CD4-positive, alpha-beta T cell (primary cell): ENCODE results near the gene SHKBP1. TPM values are rescaled to one million over a fixed set of nuclear protein-coding genes. Genes with fewer than 3 reads are reported as not detected.

Experiments used
- ATAC-seq: fragments of 200-7000 bp; cut with Tn5 transposase; one replicate; pipeline ENCODE4 v1.10.0; 2022; ENCODE audit warnings: mild to moderate bottlenecking; ENCODE audit not compliant: poor library complexity
- CTCF ChIA-PET: fragments of 350-600 bp; sonication (Branson Sonifier 250); formaldehyde crosslinking; loops from one replicate; lab custom pipeline; 2021; ENCODE audit warnings: antibody characterized with exemption, inconsistent platforms; lab: Charles Lee
- POLR2A ChIA-PET: fragments of 350-600 bp; sonication (Branson Sonifier 250); formaldehyde crosslinking; loops from one replicate; lab custom pipeline; 2021; ENCODE audit warnings: antibody characterized with exemption, inconsistent platforms; lab: Charles Lee
- DNase-seq, 14 experiments: peaks; one replicate each; pipeline ENCODE4 v3.0.0-alpha.2; 2013 to 2020; ENCODE audit warnings: mixed read lengths in 2 of 14
- H3K27ac ChIP-seq, 2 donors: one replicate each; pipeline versions ENCODE4 v1.5.1 to v1.7.0; 2013; ENCODE audit warnings: low read length in 2 of 2, low read depth in 1 of 2, mild to moderate bottlenecking in 1 of 2
- H3K27me3 ChIP-seq, 2 experiments: 1 replicate in 1 of 2; 2 replicates in 1 of 2; pipeline versions ENCODE4 v1.6.1 to v1.7.0; 2013; ENCODE audit warnings: low read length in 2 of 2, control low read depth in 1 of 2, mild to moderate bottlenecking in 1 of 2, moderate library complexity in 1 of 2; ENCODE audit not compliant: insufficient read depth in 2 of 2, control insufficient read depth in 1 of 2
- H3K36me3 ChIP-seq: one replicate; pipeline ENCODE4 v1.6.1; 2013; ENCODE audit warnings: low read length, control low read depth; ENCODE audit not compliant: insufficient read depth
- H3K4me1 ChIP-seq: one replicate; pipeline ENCODE4 v1.6.1; 2013; ENCODE audit warnings: low read length, control low read depth; ENCODE audit not compliant: insufficient read depth
- H3K4me3 ChIP-seq: one replicate; pipeline ENCODE4 v1.5.1; 2013; ENCODE audit warnings: mild to moderate bottlenecking, low read length, moderate library complexity
- H3K9me3 ChIP-seq, 2 experiments: 1 replicate in 1 of 2; 2 replicates in 1 of 2; pipeline versions ENCODE4 v1.6.1 to v1.7.0; 2013; ENCODE audit warnings: low read length in 2 of 2, mild to moderate bottlenecking in 2 of 2, control low read depth in 1 of 2, moderate library complexity in 1 of 2; ENCODE audit not compliant: control insufficient read depth in 1 of 2, insufficient read depth in 1 of 2
- H3K27ac Mint-ChIP-seq: one replicate; pipeline ENCODE4 v1.8.0; 2020; ENCODE audit warnings: mixed read lengths
- H3K27me3 Mint-ChIP-seq: one replicate; pipeline ENCODE4 v1.8.0; 2021; ENCODE audit warnings: mixed read lengths
- H3K36me3 Mint-ChIP-seq: one replicate; pipeline ENCODE4 v1.8.0; 2021; ENCODE audit warnings: low read depth, mixed read lengths
- H3K4me1 Mint-ChIP-seq: one replicate; pipeline ENCODE4 v1.8.0; 2021; ENCODE audit warnings: low read depth, mixed read lengths
- H3K4me3 Mint-ChIP-seq: one replicate; pipeline ENCODE4 v1.8.0; 2020; ENCODE audit warnings: mild to moderate bottlenecking, mixed read lengths
- H3K9me3 Mint-ChIP-seq: one replicate; pipeline ENCODE4 v1.8.0; 2020; ENCODE audit warnings: mixed read lengths
- CTCF ChIP-seq: fragments of 200-600 bp; IDR thresholded peaks from one replicate; pipeline ENCODE4 v1.8.0; 2022; ENCODE audit warnings: antibody characterized with exemption, mild to moderate bottlenecking
- intact Hi-C, 2 experiments: fragments of 100-400 bp; cut with DNase I in 1 of 2; cut with micrococcal nuclease in 1 of 2; formaldehyde crosslinking; loops; one replicate each; pipeline versions ENCODE4 v1.15.1 to v1.9.0; 2023 to 2025; cut with DNase I, micrococcal nuclease
- total RNA-seq, 174 experiments: library from RNA in 2 of 174; stranded (reverse) in 2 of 174; gene quantifications; one replicate each; pipeline ENCODE4 v1.2.3 and lab custom pipeline; 2021 to 2026

The SHKBP1 gene
- total RNA-seq, 2 experiments from 2014 or later: 82.5 to 92.9 TPM

GRCh38 chr19:40620161-40620485, 43.5 kb downstream of the SHKBP1 start:
- Mint-ChIP-seq H3K9me3 (no peaks in the 10 kb centered on the region), H3K36me3 (peaks cover 66% of the 10 kb centered on the region), H3K4me1 (peaks cover 9% of the 10 kb centered on the region), H3K27ac (no peak overlapping the region), H3K4me3 (no peak overlapping the region), H3K27me3 (no peaks in the 10 kb centered on the region)
- Histone ChIP-seq H3K27me3 (no peaks in the 10 kb centered on the region), H3K27ac (no peak overlapping the region), H3K4me3 (no peak overlapping the region), H3K36me3 (peaks cover 40% of the 10 kb centered on the region), H3K9me3 (no peaks in the 10 kb centered on the region), H3K4me1 (peaks cover 10% of the 10 kb centered on the region)
- CTCF ChIA-PET: interaction anchor here (1.9 to 2.1 kb wide), 2 partner anchors 14 to 15 kb away, joined by 8 to 9 read pairs; no protein-coding TSS in a partner anchor
- POLR2A ChIA-PET: interaction anchor here (2.0 kb wide), 1 partner anchor 10 kb away, joined by 6 read pairs; no protein-coding TSS in a partner anchor
- intact Hi-C loops: no loop called here
- no peak for ATAC-seq
- no peak for DNase-seq
- no peak for TF ChIP-seq CTCF

GRCh38 chr19:40621283-40621682, 44.6 kb downstream of the SHKBP1 start:
- Mint-ChIP-seq H3K36me3 (peaks cover 68% of the 10 kb centered on the region), H3K9me3 (no peaks in the 10 kb centered on the region), H3K4me1 (no peaks in the 10 kb centered on the region), H3K27me3 (no peaks in the 10 kb centered on the region), H3K4me3 (no peak overlapping the region), H3K27ac (no peak overlapping the region)
- Histone ChIP-seq H3K27me3 (no peaks in the 10 kb centered on the region), H3K36me3 (peaks cover 50% of the 10 kb centered on the region), H3K9me3 (no peaks in the 10 kb centered on the region), H3K27ac (no peak overlapping the region), H3K4me3 (no peak overlapping the region), H3K4me1 (no peaks in the 10 kb centered on the region)
- intact Hi-C loops: no loop called here
- TF ChIP-seq CTCF: no peak
- no peak for DNase-seq
- no peak for ATAC-seq
- CTCF ChIA-PET: interaction anchor here (1.0 to 1.9 kb wide), 2 partner anchors 13 to 18 kb away, joined by 3 to 8 read pairs; no protein-coding TSS in a partner anchor
- POLR2A ChIA-PET: interaction anchor here (0.6 to 2.0 kb wide), 3 partner anchors 11 to 279 kb away, joined by 3 to 6 read pairs (median 3); partner anchors contain the start of gene BLVRB

- CTCF ChIA-PET: interaction anchor here (1.0 to 1.9 kb wide), 2 partner anchors 13 to 19 kb away, joined by 3 to 8 read pairs; no protein-coding TSS in a partner anchor
- no peak for DNase-seq
- no peak for ATAC-seq
- H3K9me3 ChIP-seq: no peaks in the 10 kb centered on the region
- H3K9me3 Mint-ChIP-seq: no peaks in the 10 kb centered on the region
- H3K36me3 ChIP-seq: peaks cover 52% of the 10 kb centered on the region
- no peaks in the 10 kb centered on the region for H3K27me3 ChIP-seq
- intact Hi-C loops: no loop called here
- no peak overlapping the region for H3K4me3 Mint-ChIP-seq
- H3K4me1 ChIP-seq: no peaks in the 10 kb centered on the region
- TF ChIP-seq CTCF: no peak
- no peak overlapping the region for H3K27ac Mint-ChIP-seq
- peaks cover 71% of the 10 kb centered on the region for H3K36me3 Mint-ChIP-seq
- no peak overlapping the region for H3K27ac ChIP-seq
- H3K27me3 Mint-ChIP-seq: no peaks in the 10 kb centered on the region
- POLR2A ChIA-PET: interaction anchor here (2.0 kb wide), 1 partner anchor 12 kb away, joined by 6 read pairs; no protein-coding TSS in a partner anchor
- no peak overlapping the region for H3K4me3 ChIP-seq
- H3K4me1 Mint-ChIP-seq: no peaks in the 10 kb centered on the region
Observed at GRCh38 chr19:40621966-40622772, 45.5 kb downstream of the SHKBP1 start.
